OCI-LY3 (cell line): ENCODE results near the gene HEG1.

Experiments used
- CTCF ChIP-seq: fragments of 200-600, 300-600 bp; sonication (generic); IDR thresholded peaks from 2 replicates; pipeline ENCODE4 v1.5.1; 2014; ENCODE audit warnings: antibody characterized with exemption, low read length, low read depth
- EZH2phosphoT487 ChIP-seq: fragments of 200-600 bp; shearing (Covaris generic); IDR thresholded peaks from 2 replicates; pipeline ENCODE4 v1.6.1; 2018; ENCODE audit warnings: antibody characterized with exemption, mixed run types, low read depth

- TF ChIP-seq CTCF (no peak), EZH2phosphoT487 (no peak)
Observed at GRCh38 chr3:125062904-125063618, 7.3 kb upstream of the HEG1 start.
